GM18907 (cell line): ENCODE data around the gene ELOVL2.
"Not testable (repeated sequence)": the region's sequence is repeated elsewhere in the genome, so short reads cannot be mapped to it uniquely, and the experiment has no call there.

Source experiments
- ATAC-seq: cut with Tn5 transposase; IDR thresholded peaks from one replicate; pipeline ENCODE4 v1.9.1; 2021; ENCODE audit warnings: mild to moderate bottlenecking, moderate library complexity; ENCODE audit not compliant: unreplicated experiment

Gene ELOVL2

GRCh38 chr6:11025921-11026635, 18.0 kb downstream of the ELOVL2 start:
- peak; percentile 89 for ATAC-seq

DNA sequence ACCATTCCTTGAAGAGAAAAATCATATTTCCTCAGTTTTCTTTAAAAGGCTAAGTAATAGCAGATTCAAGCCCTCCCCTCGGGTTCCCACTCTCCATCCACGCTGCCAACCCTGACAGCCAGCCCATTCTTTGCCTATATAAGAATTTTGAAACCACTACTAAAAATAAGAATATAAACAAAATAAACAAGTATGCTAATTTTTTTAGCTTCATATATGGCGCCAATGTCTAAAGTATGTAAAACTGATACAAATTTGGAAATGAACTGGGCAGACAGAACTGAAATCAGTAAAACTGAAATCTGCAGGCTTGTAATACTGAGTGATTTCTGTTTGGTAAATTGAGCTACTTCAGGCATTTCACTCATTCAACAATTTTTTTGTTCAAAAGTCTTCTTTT, 19.0 kb downstream of the ELOVL2 start:
- no peak for ATAC-seq

- no peak for ATAC-seq
These were observed 21.1 kb downstream of the ELOVL2 start for GRCh38 chr6:11023032-11023431.

DNA sequence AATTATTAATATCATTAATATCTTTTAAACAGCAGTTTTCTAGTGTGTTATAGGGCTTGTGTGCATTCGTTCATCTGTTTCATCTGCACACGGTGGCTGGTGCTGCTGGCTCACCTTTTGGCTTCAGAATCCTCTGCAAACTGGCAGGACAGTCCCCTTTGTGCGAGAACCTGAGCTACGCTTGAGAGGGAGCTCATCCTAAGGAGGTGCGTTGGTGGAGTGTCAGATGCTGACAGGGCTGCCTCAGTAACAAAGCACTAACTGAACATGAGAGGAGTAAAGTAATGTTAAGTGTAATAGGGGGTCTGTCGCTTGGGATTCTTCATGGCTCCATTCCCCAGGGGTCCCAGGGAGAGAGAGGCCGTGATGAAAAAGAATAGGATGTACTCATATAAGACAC, 22.4 kb downstream of the ELOVL2 start:
- ATAC-seq = no peak

GRCh38 chr6:11021003-11021402, 23.1 kb downstream of the ELOVL2 start:
- ATAC-seq = no peak

- ATAC-seq = no peak
These were observed 25.9 kb downstream of the ELOVL2 start for GRCh38 chr6:11018225-11018624.

DNA sequence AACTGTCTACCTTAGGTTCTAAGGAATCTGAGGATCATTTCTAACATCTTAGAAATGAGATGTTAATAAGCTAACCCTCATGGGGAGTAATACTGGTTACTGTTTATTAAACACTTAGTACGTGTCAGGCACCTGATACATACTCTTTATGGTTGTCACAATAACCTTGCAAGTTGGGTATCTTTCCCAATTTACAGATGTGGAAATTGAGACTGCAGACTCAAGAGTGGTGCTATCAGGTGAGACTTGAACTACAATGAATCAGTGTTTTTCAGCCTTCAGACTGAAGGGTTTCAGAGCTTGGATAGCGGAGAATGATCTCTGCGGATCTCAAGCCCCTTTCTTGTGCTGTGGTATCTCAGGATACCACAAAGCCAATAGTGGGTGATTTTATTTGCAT, 27.0 kb downstream of the ELOVL2 start:
- ATAC-seq = no peak

DNA sequence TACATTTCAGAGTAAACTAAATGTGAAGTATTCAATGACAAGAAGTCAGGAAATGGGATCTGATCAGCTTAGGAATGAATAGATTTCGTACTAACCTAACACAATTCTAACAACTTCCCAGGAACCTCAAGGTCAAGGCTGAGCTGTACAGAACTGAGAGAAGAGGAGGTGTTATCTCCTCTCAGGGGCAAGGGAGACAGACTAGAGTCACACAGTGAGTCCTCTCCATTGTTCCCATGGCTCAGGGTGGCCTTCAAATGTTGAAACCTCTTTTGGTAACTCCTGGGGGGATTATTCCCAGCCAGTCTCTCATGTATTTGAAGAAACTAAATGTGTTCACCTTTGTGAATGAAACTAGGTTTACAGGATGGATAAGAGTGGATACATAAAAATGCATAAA, 27.7 kb downstream of the ELOVL2 start:
- no peak for ATAC-seq

DNA sequence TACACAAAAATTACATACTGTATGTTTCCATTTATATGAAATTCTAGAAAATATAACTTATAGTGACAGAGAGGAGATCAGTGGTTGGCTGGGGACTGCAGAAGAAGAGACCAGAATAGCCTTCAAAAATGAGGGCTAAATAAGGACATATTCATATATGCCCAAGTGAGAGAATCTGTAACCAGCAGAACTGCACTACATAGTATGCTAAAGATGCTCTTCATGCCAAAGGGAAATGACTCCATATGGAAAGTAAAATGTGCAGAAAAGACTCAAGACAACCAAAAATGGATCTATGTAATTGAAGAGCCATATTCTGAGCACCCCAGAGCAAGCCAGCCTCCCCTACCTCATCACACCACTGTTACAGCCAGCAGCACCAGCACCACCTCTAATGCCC, 29.0 kb downstream of the ELOVL2 start:
- ATAC-seq = no peak

GRCh38 chr6:11013721-11014070, 30.4 kb downstream of the ELOVL2 start:
- ATAC-seq = no peak

- no peak for ATAC-seq
These were observed 31.0 kb downstream of the ELOVL2 start for GRCh38 chr6:11012976-11013720.

- no peak for ATAC-seq
These were observed 31.8 kb downstream of the ELOVL2 start for GRCh38 chr6:11012295-11012754.

DNA sequence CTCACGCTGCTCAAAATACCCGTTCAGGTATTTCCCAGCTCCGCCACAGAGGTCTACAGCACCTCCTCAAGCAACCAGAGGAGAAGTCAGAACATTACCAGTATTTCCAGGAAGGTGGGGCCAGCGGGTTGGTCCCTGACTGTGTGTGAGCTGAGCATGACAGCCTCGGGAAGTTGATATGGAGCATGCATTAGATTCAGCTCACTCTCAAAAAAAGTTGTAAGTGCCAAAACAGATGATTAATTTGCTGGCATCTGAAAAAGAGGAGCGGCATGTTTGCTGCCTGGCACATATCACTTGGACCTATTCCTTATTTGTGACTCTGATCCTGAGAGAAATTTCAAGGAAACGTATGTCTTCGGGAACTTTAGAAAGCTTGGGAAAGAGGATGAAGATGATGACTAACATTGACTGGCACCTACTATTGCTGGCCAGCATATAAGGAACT, 32.3 kb downstream of the ELOVL2 start:
- no peak for ATAC-seq

DNA sequence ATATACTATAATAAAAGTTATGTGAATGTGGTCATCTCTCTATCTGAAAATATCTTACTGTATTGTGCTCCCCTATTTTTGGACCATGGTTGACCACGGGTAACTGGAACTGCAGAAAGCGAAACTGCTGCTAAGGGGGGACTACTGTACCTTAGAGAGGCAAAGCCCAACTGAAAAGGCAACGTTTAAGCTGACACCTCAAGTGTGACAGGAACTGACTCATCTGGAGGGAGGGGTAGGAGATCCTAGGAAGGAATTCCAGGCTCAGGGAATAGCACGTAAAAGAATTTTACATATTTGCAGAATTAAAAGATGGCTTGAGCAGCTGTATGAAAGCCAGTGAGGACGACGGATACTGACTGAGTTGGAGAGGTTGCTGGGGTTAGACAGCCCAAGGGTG, 34.8 kb downstream of the ELOVL2 start:
- ATAC-seq = peak; percentile 61

DNA sequence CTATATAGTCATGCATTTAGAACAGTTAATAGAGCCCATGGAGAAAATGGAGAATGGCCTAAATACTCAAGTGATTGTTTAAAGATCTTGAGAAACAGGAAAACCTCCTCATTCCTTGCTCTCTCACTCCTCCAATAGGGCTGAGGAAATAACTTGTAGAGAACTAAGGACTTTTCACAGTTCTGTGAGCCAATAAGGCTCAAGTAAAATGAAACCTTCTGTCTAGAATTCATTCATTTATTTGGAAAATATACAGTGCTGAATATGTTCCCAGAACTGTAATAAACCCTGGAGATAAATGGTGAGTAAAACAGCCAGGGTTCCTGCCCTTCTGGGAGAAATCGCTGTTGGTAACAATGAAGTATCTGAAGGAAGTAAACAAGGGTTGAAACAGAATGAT, 35.3 kb downstream of the ELOVL2 start:
- ATAC-seq = no peak

DNA sequence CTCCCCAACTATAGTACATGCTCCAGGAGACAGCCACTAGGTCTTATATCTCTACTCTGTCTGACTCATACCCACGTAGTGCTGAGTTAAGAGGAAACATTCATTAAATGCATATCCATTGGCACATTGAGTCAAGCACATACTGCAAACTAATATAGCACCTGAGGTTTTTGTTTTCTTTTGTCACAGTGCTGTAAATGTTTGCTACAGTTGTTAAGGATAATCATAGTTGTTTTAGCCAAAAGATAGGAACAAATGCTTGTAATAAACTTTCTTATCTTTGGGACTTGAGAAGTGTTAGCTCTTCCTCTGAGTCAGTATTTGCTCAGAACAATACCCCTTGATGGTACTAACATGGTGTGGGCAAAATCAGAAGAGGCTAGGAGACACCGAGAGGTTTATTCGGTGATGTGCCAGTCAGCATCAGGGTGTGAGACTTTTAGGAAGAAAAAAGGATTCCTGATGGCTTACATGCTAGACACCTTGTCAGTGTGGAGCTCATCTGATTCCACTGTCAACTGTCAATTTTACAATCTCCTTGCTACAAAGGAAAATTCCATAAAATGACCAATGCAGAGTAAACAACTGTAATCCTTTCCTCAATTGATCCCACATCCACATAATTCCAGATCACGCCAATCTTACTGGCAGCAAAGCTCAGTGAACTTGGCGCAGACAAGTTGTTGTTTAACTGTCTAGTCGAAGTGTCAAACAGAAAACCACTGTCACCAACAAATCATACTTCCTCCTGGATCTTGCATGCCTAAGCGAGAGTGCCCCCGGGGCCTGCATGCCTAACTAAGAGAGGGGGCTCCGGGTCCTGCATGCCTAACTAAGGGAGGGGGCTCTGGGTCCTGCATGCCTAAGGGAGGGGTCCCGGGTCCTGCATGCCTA, 36.1 kb downstream of the ELOVL2 start:
- ATAC-seq = no peak

- ATAC-seq = no peak
These were observed 38.0 kb downstream of the ELOVL2 start for GRCh38 chr6:11006061-11006460.

DNA sequence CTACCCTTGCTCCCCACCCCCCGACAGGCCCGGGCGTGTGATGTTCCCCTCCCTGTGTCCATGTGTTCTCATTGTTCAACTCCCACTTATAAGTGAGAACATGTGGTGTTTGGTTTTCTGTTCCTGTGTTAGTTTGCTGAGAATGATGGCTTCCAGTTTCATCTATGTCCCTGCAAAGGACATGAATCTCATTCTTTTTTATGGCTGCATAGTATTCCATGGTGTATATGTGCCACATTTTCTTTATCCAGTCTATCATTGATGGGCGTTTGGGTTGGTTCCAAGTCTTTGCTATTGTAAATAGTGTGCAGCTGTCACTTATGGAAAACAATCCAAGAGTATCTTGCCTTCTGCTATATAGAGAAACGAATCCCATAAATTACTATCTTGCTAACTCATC, 40.8 kb downstream of the ELOVL2 start:
- ATAC-seq = not testable (repeated sequence)

DNA sequence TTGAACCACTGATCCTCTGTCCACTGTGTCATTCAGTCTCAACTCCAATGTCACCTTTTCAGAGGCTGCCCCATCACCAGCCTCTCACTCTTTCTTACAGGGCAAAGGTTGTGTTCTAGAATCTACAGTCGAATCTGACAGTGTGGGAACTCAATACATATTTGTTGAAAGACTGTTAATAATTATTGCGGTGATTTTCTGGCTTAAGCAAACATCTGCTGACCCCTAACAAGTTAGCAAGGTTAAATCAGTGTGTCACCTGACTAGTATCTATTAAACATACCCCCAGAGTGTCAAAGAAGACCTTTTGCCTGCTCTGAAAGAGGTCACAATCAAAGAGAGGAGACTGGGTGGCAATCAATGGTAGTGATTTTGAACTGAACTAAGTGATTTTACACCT, 41.9 kb downstream of the ELOVL2 start:
- no peak for ATAC-seq

GRCh38 chr6:10999994-11000393, 44.1 kb downstream of the ELOVL2 start:
- ATAC-seq = no peak

DNA sequence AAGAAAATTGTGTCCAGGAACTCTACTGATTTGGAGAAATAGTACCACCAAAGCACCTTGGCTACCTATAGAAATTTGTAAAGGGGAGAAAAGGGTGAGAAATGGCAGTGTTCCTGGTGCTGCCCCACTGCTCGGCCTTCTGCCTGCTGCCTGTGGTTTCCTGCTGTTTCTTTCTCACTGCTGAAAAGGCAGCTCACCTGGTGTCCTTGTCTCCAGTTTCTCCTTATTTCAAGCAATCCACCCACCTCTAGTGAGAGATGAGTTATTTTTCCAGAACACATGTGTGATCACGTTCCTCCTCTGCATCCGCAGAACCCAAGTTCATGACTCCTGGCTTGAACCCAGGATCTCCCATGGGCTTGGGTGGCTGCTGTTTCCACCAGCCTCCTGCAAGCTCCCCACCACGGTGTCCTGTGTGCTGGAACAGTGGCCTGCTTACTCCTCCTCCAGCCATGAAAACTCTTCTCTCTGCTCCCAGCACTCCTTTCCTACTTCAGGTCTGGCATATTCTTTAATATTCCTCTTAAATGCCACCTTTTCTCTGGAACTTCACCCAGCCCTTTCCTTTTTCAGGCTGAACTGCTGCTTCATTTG, 48.9 kb downstream of the ELOVL2 start:
- ATAC-seq = no peak
